SK-N-SH (cell line): ENCODE results near the gene TCF12.

Experiments
- CTCF ChIP-seq: fragments of 200-600 bp; sonication (generic); IDR thresholded peaks from 2 replicates; pipeline ENCODE4 v1.6.1; 2017; ENCODE audit warnings: antibody characterized with exemption, mild to moderate bottlenecking, moderate library complexity
- ELF1 ChIP-seq: IDR thresholded peaks from 2 replicates; pipeline ENCODE4 v1.4.0; 2012
- EP300 ChIP-seq, 2 experiments: IDR thresholded peaks; 2 replicates each; pipeline versions ENCODE4 v1.4.0 to v1.6.1; 2012; ENCODE audit warnings: borderline replicate concordance in 1 of 2, low read depth in 1 of 2, low read length in 1 of 2
- FOXM1 ChIP-seq: IDR thresholded peaks from 2 replicates; pipeline ENCODE4 v1.4.0; 2012; ENCODE audit warnings: low read depth, mild to moderate bottlenecking
- JUND ChIP-seq: IDR thresholded peaks from 2 replicates; pipeline ENCODE4 v1.4.0; 2012
- PBX3 ChIP-seq: IDR thresholded peaks from 2 replicates; pipeline ENCODE4; 2012
- POLR2AphosphoS5 ChIP-seq: IDR thresholded peaks from 2 replicates; pipeline ENCODE4 v1.6.1; 2012; ENCODE audit warnings: low read depth, low read length
- REST ChIP-seq: IDR thresholded peaks from 2 replicates; pipeline ENCODE4 v1.6.1; 2012; ENCODE audit warnings: mild to moderate bottlenecking, low read depth, low read length, moderate library complexity
- TCF12 ChIP-seq: IDR thresholded peaks from 2 replicates; pipeline ENCODE4 v1.4.0; 2012
- USF2 ChIP-seq: fragments of 150-350 bp; IDR thresholded peaks from 2 replicates; pipeline ENCODE4 v1.6.1; 2017; ENCODE audit warnings: antibody characterized with exemption, low read length, low read depth, borderline replicate concordance
- YY1 ChIP-seq: IDR thresholded peaks from 2 replicates; pipeline ENCODE4 v1.4.0; 2012; ENCODE audit warnings: low read depth, mild to moderate bottlenecking
- ZBTB33 ChIP-seq: IDR thresholded peaks from 2 replicates; pipeline ENCODE4 v1.4.0; 2012; ENCODE audit warnings: low read depth, borderline replicate concordance

GRCh38 chr15:56967336-56967735 is 48.9 kb downstream of the TCF12 start:
- TF ChIP-seq ELF1 (no peak), USF2 (no peak), POLR2AphosphoS5 (no peak), CTCF (no peak), FOXM1 (no peak), REST (no peak), ZBTB33 (no peak), EP300 (IDR thresholded peaks at IDR 0.05; ENCODE audit: borderline replicate concordance in 1 of 2, low read depth in 1 of 2, low read length in 1 of 2) (no peak), TCF12 (no peak), JUND (no peak), YY1 (no peak), PBX3 (no peak)
